Activated naive CD8-positive, alpha-beta T cell (primary cell): Measurements from ENCODE around the gene CPA1.

Experiments used
- H3K27ac Mint-ChIP-seq: one replicate; pipeline ENCODE4 v1.8.0; 2021; ENCODE audit warnings: mixed read lengths
- H3K27me3 Mint-ChIP-seq: one replicate; pipeline ENCODE4 v1.8.0; 2021; ENCODE audit warnings: mixed read lengths
- H3K36me3 Mint-ChIP-seq: one replicate; pipeline ENCODE4 v1.8.0; 2021; ENCODE audit warnings: mixed read lengths
- H3K4me1 Mint-ChIP-seq: one replicate; pipeline ENCODE4 v1.8.0; 2021; ENCODE audit warnings: low read depth, mixed read lengths
- H3K4me3 Mint-ChIP-seq: one replicate; pipeline ENCODE4 v1.8.0; 2021; ENCODE audit warnings: mild to moderate bottlenecking, mixed read lengths
- H3K9me3 Mint-ChIP-seq: one replicate; pipeline ENCODE4 v1.8.0; 2021; ENCODE audit warnings: low read depth, mixed read lengths

The CPA1 gene

GRCh38 chr7:130393101-130393561 is 12.8 kb downstream of the CPA1 start:
- H3K36me3 Mint-ChIP-seq: peaks cover 4% of the 10 kb centered on the region
- no peaks in the 10 kb centered on the region for H3K27me3 Mint-ChIP-seq
- H3K4me3 Mint-ChIP-seq: no peak overlapping the region
- peak overlapping the region; percentile 83 for H3K27ac Mint-ChIP-seq
- no peaks in the 10 kb centered on the region for H3K9me3 Mint-ChIP-seq
- H3K4me1 Mint-ChIP-seq: peaks cover 44% of the 10 kb centered on the region

- H3K27ac Mint-ChIP-seq: peak overlapping the region; percentile 83
- peaks cover 44% of the 10 kb centered on the region for H3K4me1 Mint-ChIP-seq
- no peaks in the 10 kb centered on the region for H3K9me3 Mint-ChIP-seq
- peaks cover 12% of the 10 kb centered on the region for H3K36me3 Mint-ChIP-seq
- H3K27me3 Mint-ChIP-seq: no peaks in the 10 kb centered on the region
- H3K4me3 Mint-ChIP-seq: peak overlapping the region; percentile 82
These were observed 13.6 kb downstream of the CPA1 start for GRCh38 chr7:130393841-130394411.

- no peaks in the 10 kb centered on the region for H3K27me3 Mint-ChIP-seq
- H3K4me1 Mint-ChIP-seq: peaks cover 44% of the 10 kb centered on the region
- peaks cover 12% of the 10 kb centered on the region for H3K36me3 Mint-ChIP-seq
- H3K4me3 Mint-ChIP-seq: peak overlapping the region; percentile 82
- no peaks in the 10 kb centered on the region for H3K9me3 Mint-ChIP-seq
- peak overlapping the region; percentile 83 for H3K27ac Mint-ChIP-seq
These were observed 14.3 kb downstream of the CPA1 start for GRCh38 chr7:130394421-130395195.

GRCh38 chr7:130395421-130395820 is 15.1 kb downstream of the CPA1 start:
- Mint-ChIP-seq H3K4me1 (peaks cover 44% of the 10 kb centered on the region), H3K9me3 (no peaks in the 10 kb centered on the region), H3K4me3 (peak overlapping the region; percentile 59), H3K27me3 (no peaks in the 10 kb centered on the region), H3K36me3 (peaks cover 12% of the 10 kb centered on the region), H3K27ac (peak overlapping the region; percentile 83)

- peak overlapping the region; percentile 63 for H3K4me3 Mint-ChIP-seq
- peak overlapping the region; percentile 85 for H3K27ac Mint-ChIP-seq
- no peaks in the 10 kb centered on the region for H3K27me3 Mint-ChIP-seq
- no peaks in the 10 kb centered on the region for H3K9me3 Mint-ChIP-seq
- peaks cover 14% of the 10 kb centered on the region for H3K36me3 Mint-ChIP-seq
- H3K4me1 Mint-ChIP-seq: peaks cover 44% of the 10 kb centered on the region
These were observed 15.8 kb downstream of the CPA1 start for GRCh38 chr7:130396109-130396508.

GRCh38 chr7:130397051-130397757 is 16.9 kb downstream of the CPA1 start:
- Mint-ChIP-seq H3K27me3 (no peaks in the 10 kb centered on the region), H3K4me3 (no peak overlapping the region), H3K36me3 (peaks cover 14% of the 10 kb centered on the region), H3K9me3 (no peaks in the 10 kb centered on the region), H3K27ac (no peak overlapping the region), H3K4me1 (peaks cover 43% of the 10 kb centered on the region)

- Mint-ChIP-seq H3K9me3 (no peaks in the 10 kb centered on the region), H3K4me1 (peaks cover 40% of the 10 kb centered on the region), H3K36me3 (peaks cover 18% of the 10 kb centered on the region), H3K4me3 (no peak overlapping the region), H3K27ac (no peak overlapping the region), H3K27me3 (no peaks in the 10 kb centered on the region)
These were observed 17.4 kb downstream of the CPA1 start for GRCh38 chr7:130397758-130398073.

GRCh38 chr7:130398526-130399090 is 18.3 kb downstream of the CPA1 start:
- Mint-ChIP-seq H3K4me3 (no peak overlapping the region), H3K4me1 (peaks cover 31% of the 10 kb centered on the region), H3K36me3 (peaks cover 22% of the 10 kb centered on the region), H3K27me3 (no peaks in the 10 kb centered on the region), H3K9me3 (no peaks in the 10 kb centered on the region), H3K27ac (peak overlapping the region; percentile 16)

GRCh38 chr7:130400120-130400572 is 19.9 kb downstream of the CPA1 start:
- H3K4me1 Mint-ChIP-seq: peaks cover 16% of the 10 kb centered on the region
- no peak overlapping the region for H3K27ac Mint-ChIP-seq
- H3K27me3 Mint-ChIP-seq: no peaks in the 10 kb centered on the region
- peaks cover 22% of the 10 kb centered on the region for H3K36me3 Mint-ChIP-seq
- no peak overlapping the region for H3K4me3 Mint-ChIP-seq
- no peaks in the 10 kb centered on the region for H3K9me3 Mint-ChIP-seq

GRCh38 chr7:130401101-130401500 is 20.8 kb downstream of the CPA1 start:
- Mint-ChIP-seq H3K4me1 (peaks cover 9% of the 10 kb centered on the region), H3K9me3 (no peaks in the 10 kb centered on the region), H3K27ac (no peak overlapping the region), H3K4me3 (no peak overlapping the region), H3K36me3 (peaks cover 24% of the 10 kb centered on the region), H3K27me3 (no peaks in the 10 kb centered on the region)

- peaks cover 5% of the 10 kb centered on the region for H3K4me1 Mint-ChIP-seq
- H3K27me3 Mint-ChIP-seq: no peaks in the 10 kb centered on the region
- no peak overlapping the region for H3K27ac Mint-ChIP-seq
- H3K9me3 Mint-ChIP-seq: no peaks in the 10 kb centered on the region
- H3K36me3 Mint-ChIP-seq: peaks cover 24% of the 10 kb centered on the region
- no peak overlapping the region for H3K4me3 Mint-ChIP-seq
These were observed 21.3 kb downstream of the CPA1 start for GRCh38 chr7:130401578-130401977.

GRCh38 chr7:130405003-130405402 is 24.7 kb downstream of the CPA1 start:
- H3K27me3 Mint-ChIP-seq: no peaks in the 10 kb centered on the region
- H3K27ac Mint-ChIP-seq: no peak overlapping the region
- no peak overlapping the region for H3K4me3 Mint-ChIP-seq
- H3K36me3 Mint-ChIP-seq: peaks cover 14% of the 10 kb centered on the region
- no peaks in the 10 kb centered on the region for H3K9me3 Mint-ChIP-seq
- peaks cover 23% of the 10 kb centered on the region for H3K4me1 Mint-ChIP-seq

GRCh38 chr7:130409067-130409711 is 28.9 kb downstream of the CPA1 start:
- H3K27ac Mint-ChIP-seq: no peak overlapping the region
- peaks cover 58% of the 10 kb centered on the region for H3K4me1 Mint-ChIP-seq
- H3K27me3 Mint-ChIP-seq: no peaks in the 10 kb centered on the region
- no peak overlapping the region for H3K4me3 Mint-ChIP-seq
- no peaks in the 10 kb centered on the region for H3K9me3 Mint-ChIP-seq
- peaks cover 8% of the 10 kb centered on the region for H3K36me3 Mint-ChIP-seq

GRCh38 chr7:130409712-130410072 is 29.4 kb downstream of the CPA1 start:
- no peak overlapping the region for H3K4me3 Mint-ChIP-seq
- peaks cover 63% of the 10 kb centered on the region for H3K4me1 Mint-ChIP-seq
- H3K9me3 Mint-ChIP-seq: no peaks in the 10 kb centered on the region
- no peak overlapping the region for H3K27ac Mint-ChIP-seq
- no peaks in the 10 kb centered on the region for H3K27me3 Mint-ChIP-seq
- peaks cover 8% of the 10 kb centered on the region for H3K36me3 Mint-ChIP-seq
